DMS 273 (cell line): ENCODE data around the gene SLC29A2.
"Not testable (repeated sequence)": the region's sequence is repeated elsewhere in the genome, so short reads cannot be mapped to it uniquely, and the experiment has no call there.

Experiments used
- DNase-seq: peaks from one replicate; lab custom pipeline; 2025; ENCODE audit not compliant: unreplicated experiment; lab: John Stamatoyannopoulos, UW

SLC29A2 gene

GRCh38 chr11:66320289-66320688, 51.3 kb downstream of the SLC29A2 start:
- DNase-seq = not testable (repeated sequence)

- DNase-seq = no peak
Measured at GRCh38 chr11:66318600-66318970, 53.0 kb downstream of the SLC29A2 start.

GRCh38 chr11:66317723-66318599, 53.6 kb downstream of the SLC29A2 start:
- peak; percentile 62 for DNase-seq

GRCh38 chr11:66317322-66317722, 54.2 kb downstream of the SLC29A2 start:
- DNase-seq = peak; percentile 61

GRCh38 chr11:66316849-66317251, 54.7 kb downstream of the SLC29A2 start, which contains the start of gene CD248:
Gene CD248 (minus strand): TSS chr11:66317044. CDS start chr11:66317027, 17 bp downstream.
- DNase-seq = peak; percentile 71

- no peak for DNase-seq
Measured at GRCh38 chr11:66315921-66316811, 55.4 kb downstream of the SLC29A2 start.

GRCh38 chr11:66315498-66315885, 56.1 kb downstream of the SLC29A2 start:
- no peak for DNase-seq

GRCh38 chr11:66314561-66315497, 56.7 kb downstream of the SLC29A2 start:
- DNase-seq = no peak

GRCh38 chr11:66314186-66314501, 57.4 kb downstream of the SLC29A2 start:
- no peak for DNase-seq

- DNase-seq = no peak
Measured at GRCh38 chr11:66313321-66314185, 58.0 kb downstream of the SLC29A2 start.

GRCh38 chr11:66312549-66313320, 58.8 kb downstream of the SLC29A2 start:
- DNase-seq = peak; percentile 98
